ENCODE measurements around the gene LAIR1. TPM values are rescaled to one million over a fixed set of nuclear protein-coding genes. Genes with fewer than 3 reads are reported as not detected.

Gene LAIR1
- total RNA-seq, 1 experiment from 2014 or later: not detected

GRCh38 chr19:54312436-54313377, 52.0 kb downstream of the LAIR1 start, which contains the start of gene LILRA5:
LILRA5 (minus strand) TSS chr19:54313166; CDS start chr19:54313019, 147 bp downstream.
- no peaks in the 10 kb centered on the region for H3K36me3 ChIP-seq
- peaks cover 32% of the 10 kb centered on the region for H3K27me3 ChIP-seq
- H3K4me3 ChIP-seq: no peak within 1 kb of the TSS
- H3K9me3 ChIP-seq: no peaks in the 10 kb centered on the region
- DNase-seq: no peak

- no peak for DNase-seq
- H3K4me3 ChIP-seq: no peak overlapping the region
Observed at GRCh38 chr19:54312011-54312410, 52.7 kb downstream of the LAIR1 start.

DNA sequence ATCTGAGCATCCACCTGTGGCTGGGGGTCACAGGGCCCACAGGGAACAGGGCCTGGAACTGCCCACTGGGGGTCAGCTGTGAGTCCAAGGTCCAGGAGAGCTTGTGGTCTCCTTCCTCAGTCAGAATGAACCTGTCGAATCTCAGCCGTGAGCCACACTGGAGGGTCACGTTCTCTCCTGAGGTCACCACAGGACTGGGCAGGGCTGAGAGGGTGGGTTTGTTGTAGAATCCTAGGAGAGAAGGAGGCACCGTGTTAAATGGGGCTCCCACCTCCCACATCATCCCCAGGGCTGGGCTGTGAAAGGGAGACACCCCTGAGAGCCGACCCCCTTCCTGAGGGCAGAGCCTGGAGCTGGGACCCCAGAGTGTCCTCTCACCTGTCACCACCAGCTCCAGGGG, 53.2 kb downstream of the LAIR1 start:
- no peak for DNase-seq

More at GRCh38 chr19:54312011-54312410, 52.7 kb downstream of the LAIR1 start:
- H3K9me3 ChIP-seq: no peaks in the 10 kb centered on the region
- H3K27me3 ChIP-seq: peaks cover 34% of the 10 kb centered on the region
- no peaks in the 10 kb centered on the region for H3K36me3 ChIP-seq

GRCh38 chr19:54310543-54310942, 54.2 kb downstream of the LAIR1 start:
- no peak overlapping the region for H3K4me3 ChIP-seq
- H3K27me3 ChIP-seq: peaks cover 29% of the 10 kb centered on the region
- no peaks in the 10 kb centered on the region for H3K9me3 ChIP-seq
- DNase-seq: no peak
- no peaks in the 10 kb centered on the region for H3K36me3 ChIP-seq

More for the DNA sequence above, 53.2 kb downstream of the LAIR1 start:
- Histone ChIP-seq H3K4me3 (no peak overlapping the region), H3K9me3 (no peaks in the 10 kb centered on the region), H3K36me3 (no peaks in the 10 kb centered on the region), H3K27me3 (peaks cover 33% of the 10 kb centered on the region)

- no peaks in the 10 kb centered on the region for H3K36me3 ChIP-seq
- DNase-seq: no peak
- H3K4me3 ChIP-seq: no peak overlapping the region
- peaks cover 24% of the 10 kb centered on the region for H3K27me3 ChIP-seq
- H3K9me3 ChIP-seq: no peaks in the 10 kb centered on the region
Observed at GRCh38 chr19:54309811-54310210, 54.9 kb downstream of the LAIR1 start.

- Histone ChIP-seq H3K27me3 (peaks cover 22% of the 10 kb centered on the region), H3K9me3 (no peaks in the 10 kb centered on the region), H3K36me3 (no peaks in the 10 kb centered on the region), H3K4me3 (no peak overlapping the region)
- DNase-seq: no peak
Observed at GRCh38 chr19:54307389-54308020, 57.2 kb downstream of the LAIR1 start.

DNA sequence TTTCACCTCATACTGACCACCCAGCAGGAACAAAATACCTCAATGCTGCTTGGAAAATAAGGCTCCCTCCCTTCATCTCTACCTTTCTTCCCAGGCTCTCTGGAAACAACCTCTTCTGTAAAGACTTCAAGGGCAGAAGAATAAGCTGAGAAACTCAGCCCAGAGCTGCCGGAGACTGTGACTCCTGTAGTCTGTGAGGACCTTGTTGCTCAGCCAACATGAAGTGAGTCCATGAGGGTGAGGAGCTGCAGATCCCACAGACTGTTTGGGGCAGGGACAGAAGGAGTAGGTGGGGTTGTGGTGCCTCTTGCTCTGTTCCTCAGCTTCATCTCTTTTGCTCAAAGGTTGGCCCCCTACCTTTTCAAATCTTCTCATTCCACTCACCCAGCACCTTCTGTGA, 59.6 kb downstream of the LAIR1 start:
- Histone ChIP-seq H3K9me3 (no peaks in the 10 kb centered on the region), H3K36me3 (no peaks in the 10 kb centered on the region), H3K4me3 (no peak overlapping the region), H3K27me3 (peaks cover 32% of the 10 kb centered on the region)
- DNase-seq: no peak

- Histone ChIP-seq H3K27me3 (peaks cover 44% of the 10 kb centered on the region), H3K9me3 (no peaks in the 10 kb centered on the region), H3K36me3 (no peaks in the 10 kb centered on the region), H3K4me3 (no peak overlapping the region)
- no peak for DNase-seq
Observed at GRCh38 chr19:54302257-54302656, 62.5 kb downstream of the LAIR1 start.

Other genes with a start within 250 kb of the LAIR1 start
- 23.9 and 36.5 TPM in 2 replicates for gene TFPT, start 249.3 kb downstream of the LAIR1 start, total RNA-seq (2014; rRNA removed; shearing (Covaris generic); ENCODE audit: low replicate concordance)
- gene PRPF31, start 249.2 kb downstream of the LAIR1 start, total RNA-seq (2014; rRNA removed; shearing (Covaris generic); ENCODE audit: low replicate concordance): 88.3 and 112 TPM in 2 replicates
- 9.0 and 38.0 TPM in 2 replicates for gene CNOT3, start 227.2 kb downstream of the LAIR1 start, total RNA-seq (2014; rRNA removed; shearing (Covaris generic); ENCODE audit: low replicate concordance)
- 11.1 and 18.2 TPM in 2 replicates for gene LENG1, start 205.2 kb downstream of the LAIR1 start, total RNA-seq (2014; rRNA removed; shearing (Covaris generic); ENCODE audit: low replicate concordance)
- gene TMC4, start 191.8 kb downstream of the LAIR1 start, total RNA-seq (2014; rRNA removed; shearing (Covaris generic); ENCODE audit: low replicate concordance): not detected in 2 replicates
- gene MBOAT7, start 175.4 kb downstream of the LAIR1 start, total RNA-seq (2014; rRNA removed; shearing (Covaris generic); ENCODE audit: low replicate concordance): 15.7 and 43.2 TPM in 2 replicates
- gene TSEN34, start 173.6 kb downstream of the LAIR1 start, total RNA-seq (2014; rRNA removed; shearing (Covaris generic); ENCODE audit: low replicate concordance): 68.7 and 103 TPM in 2 replicates
- gene RPS9, start 164.1 kb downstream of the LAIR1 start, total RNA-seq (2014; rRNA removed; shearing (Covaris generic); ENCODE audit: low replicate concordance): 3,013 and 3,637 TPM in 2 replicates
- gene LILRB3, start 141.9 kb downstream of the LAIR1 start, total RNA-seq (2014; rRNA removed; shearing (Covaris generic); ENCODE audit: low replicate concordance): not detected in 2 replicates
- not detected in 2 replicates for gene LILRA6, start 122.1 kb downstream of the LAIR1 start, total RNA-seq (2014; rRNA removed; shearing (Covaris generic); ENCODE audit: low replicate concordance)
- gene LILRB5, start 107.7 kb downstream of the LAIR1 start, total RNA-seq (2014; rRNA removed; shearing (Covaris generic); ENCODE audit: low replicate concordance): not detected in 2 replicates
- not detected in 2 replicates for gene LILRB2, start 83.8 kb downstream of the LAIR1 start, total RNA-seq (2014; rRNA removed; shearing (Covaris generic); ENCODE audit: low replicate concordance)
- gene LILRA5, start 51.8 kb downstream of the LAIR1 start, total RNA-seq (2014; rRNA removed; shearing (Covaris generic); ENCODE audit: low replicate concordance): not detected in 2 replicates
- not detected in 2 replicates for gene LILRA4, start 25.8 kb downstream of the LAIR1 start, total RNA-seq (2014; rRNA removed; shearing (Covaris generic); ENCODE audit: low replicate concordance)
- gene TTYH1, start 50.5 kb upstream of the LAIR1 start, total RNA-seq (2014; rRNA removed; shearing (Covaris generic); ENCODE audit: low replicate concordance): not detected in 2 replicates
- 5.2 and 6.6 TPM in 2 replicates for gene LENG8, start 84.3 kb upstream of the LAIR1 start, total RNA-seq (2014; rRNA removed; shearing (Covaris generic); ENCODE audit: low replicate concordance)
- gene LENG9, start 98.8 kb upstream of the LAIR1 start, total RNA-seq (2014; rRNA removed; shearing (Covaris generic); ENCODE audit: low replicate concordance): 8.6 and 12.4 TPM in 2 replicates
- gene CDC42EP5, start 108.4 kb upstream of the LAIR1 start, total RNA-seq (2014; rRNA removed; shearing (Covaris generic); ENCODE audit: low replicate concordance): 4.1 and 10.1 TPM in 2 replicates
- not detected in 2 replicates for gene LAIR2, start 137.9 kb upstream of the LAIR1 start, total RNA-seq (2014; rRNA removed; shearing (Covaris generic); ENCODE audit: low replicate concordance)
- gene LILRA2, start 208.9 kb upstream of the LAIR1 start, total RNA-seq (2014; rRNA removed; shearing (Covaris generic); ENCODE audit: low replicate concordance): not detected in 2 replicates
- gene LILRA1, start 228.7 kb upstream of the LAIR1 start, total RNA-seq (2014; rRNA removed; shearing (Covaris generic); ENCODE audit: low replicate concordance): not detected in 2 replicates